GM18498 (cell line): Measurements from ENCODE around the gene BCL7C.
"Not testable (repeated sequence)": the region's sequence is repeated elsewhere in the genome, so short reads cannot be mapped to it uniquely, and the experiment has no call there.

Experiments used
- ATAC-seq: cut with Tn5 transposase; IDR thresholded peaks from one replicate; pipeline ENCODE4 v1.9.1; 2021; ENCODE audit warnings: mild to moderate bottlenecking, moderate library complexity; ENCODE audit not compliant: unreplicated experiment

Gene BCL7C

DNA sequence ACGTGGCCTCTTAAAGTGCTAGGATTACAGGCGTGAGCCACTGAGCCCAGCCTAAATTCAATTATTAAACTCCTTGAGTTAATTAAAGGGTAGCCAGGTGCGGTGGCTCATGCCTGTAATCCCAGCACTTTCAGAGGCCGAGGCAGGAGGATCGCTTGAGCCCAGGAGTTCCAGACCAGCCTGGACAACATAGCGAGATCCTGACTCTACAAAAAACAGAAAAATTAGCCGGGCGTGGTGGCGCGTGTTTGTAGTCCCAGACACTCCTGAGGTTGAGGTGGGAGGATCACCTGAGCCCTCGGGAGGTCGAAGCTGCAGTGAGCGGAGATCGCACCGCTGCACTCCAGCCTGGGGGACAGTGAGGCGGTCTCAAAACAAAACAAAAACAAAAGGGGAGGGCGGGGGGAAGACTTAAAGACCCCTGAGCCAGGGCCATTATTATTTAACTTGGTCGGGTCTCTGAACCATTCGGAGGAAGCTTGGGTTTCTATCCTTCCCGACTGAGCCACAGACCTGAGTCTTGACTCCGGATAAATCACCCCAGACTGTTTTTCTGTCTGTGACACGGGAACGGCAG, 19.5 kb downstream of the BCL7C start:
- no peak for ATAC-seq

DNA sequence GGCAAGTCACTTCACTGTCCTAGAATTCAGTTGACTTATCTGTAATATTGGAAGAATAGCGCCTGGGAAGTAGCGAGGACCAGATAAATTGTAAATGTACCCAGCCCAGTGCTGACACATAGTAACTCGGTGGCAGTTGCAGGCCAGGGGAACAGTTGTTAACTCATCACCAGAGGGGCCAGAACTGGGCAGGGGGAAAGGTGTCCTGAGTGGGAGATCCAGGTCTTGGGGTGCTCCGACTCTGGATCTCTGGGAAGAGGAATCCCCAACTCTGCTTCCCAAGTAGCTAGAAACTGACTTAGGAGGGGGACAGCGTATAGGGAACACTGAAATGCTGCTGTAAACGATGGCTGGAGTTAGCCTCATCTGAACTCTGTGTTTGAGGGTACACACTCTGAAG, 23.0 kb downstream of the BCL7C start:
- no peak for ATAC-seq

- ATAC-seq, result no peak
These were observed 26.1 kb downstream of the BCL7C start for GRCh38 chr16:30867747-30868146.

GRCh38 chr16:30866031-30866430, 27.8 kb downstream of the BCL7C start:
- no peak for ATAC-seq

DNA sequence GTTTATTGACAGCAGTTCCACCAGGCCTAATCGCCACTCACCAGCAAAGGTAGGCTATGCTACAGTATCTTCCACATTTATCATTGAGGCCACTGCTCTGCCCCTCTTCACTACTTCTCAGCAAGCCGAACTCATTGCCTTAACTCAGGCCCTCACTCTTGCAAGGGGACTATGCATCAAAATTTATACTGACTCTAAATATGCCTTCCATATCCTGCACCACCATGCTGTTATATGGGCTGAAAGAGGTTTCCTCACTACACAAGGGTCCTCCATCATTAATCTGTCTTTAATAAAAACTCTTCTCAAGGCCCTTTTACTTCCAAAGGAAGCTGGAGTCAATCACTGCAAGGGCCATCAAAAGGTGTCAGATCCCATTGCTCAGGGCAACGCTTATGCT, 30.7 kb downstream of the BCL7C start:
- not testable (repeated sequence) for ATAC-seq

DNA sequence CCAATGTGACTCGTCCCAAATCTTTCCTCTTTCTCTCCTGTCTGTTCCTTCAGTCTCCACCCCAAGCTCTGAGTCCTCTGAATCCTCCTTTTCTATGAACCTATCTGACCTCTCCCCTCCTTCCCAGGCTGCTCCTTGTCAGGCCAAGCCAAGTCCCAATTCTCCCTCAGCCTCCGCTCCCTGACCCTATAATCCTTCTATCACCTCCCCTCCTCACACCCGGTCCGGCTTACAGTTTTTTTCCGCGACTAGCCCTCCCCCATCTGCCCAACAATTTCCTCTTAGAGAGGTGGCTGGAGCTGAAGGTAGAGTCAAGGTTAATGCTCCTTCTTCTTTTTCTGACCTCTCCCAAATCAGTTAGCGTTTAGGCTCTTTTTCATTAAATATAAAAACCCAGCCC, 33.1 kb downstream of the BCL7C start:
- not testable (repeated sequence) for ATAC-seq

GRCh38 chr16:30858829-30859423, 35.0 kb downstream of the BCL7C start:
- no peak for ATAC-seq

GRCh38 chr16:30858111-30858495, 35.8 kb downstream of the BCL7C start:
- ATAC-seq, result no peak

DNA sequence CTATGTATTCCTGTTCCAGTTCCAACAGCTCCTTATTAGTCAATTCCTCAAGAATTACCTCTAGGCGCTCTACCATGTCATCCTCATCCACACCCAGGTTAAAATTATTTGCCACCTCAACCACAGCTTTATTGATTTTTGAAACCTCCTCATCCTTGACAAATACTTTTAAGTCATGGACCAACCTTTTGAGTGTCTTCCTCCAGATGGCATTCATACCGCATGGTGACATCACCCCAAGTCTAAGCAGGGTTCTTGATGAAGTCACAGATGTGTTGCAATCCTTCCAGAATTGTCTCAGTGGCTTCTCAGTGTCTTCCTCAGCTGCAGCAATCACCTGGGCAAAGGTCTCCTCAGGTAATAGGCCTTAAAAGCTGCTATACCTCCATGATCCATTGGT, 40.1 kb downstream of the BCL7C start:
- no peak for ATAC-seq

DNA sequence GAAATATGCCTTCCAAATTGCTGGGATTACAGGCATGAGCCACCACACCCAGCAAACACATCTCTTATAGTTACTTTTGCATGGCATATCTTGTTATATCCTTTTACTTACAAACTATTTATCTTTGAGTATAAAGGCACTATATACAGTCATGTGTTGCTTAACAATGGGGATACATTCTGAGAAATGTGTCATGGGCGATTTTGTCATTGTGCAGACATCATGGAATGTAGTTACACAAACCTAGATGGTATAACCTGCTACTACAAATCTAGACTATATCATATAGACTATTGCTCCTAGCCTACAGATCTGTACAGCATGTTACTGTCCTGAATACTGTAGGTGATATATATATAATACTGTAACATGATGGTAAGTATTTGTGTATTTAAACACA, 43.6 kb downstream of the BCL7C start:
- no peak for ATAC-seq

DNA sequence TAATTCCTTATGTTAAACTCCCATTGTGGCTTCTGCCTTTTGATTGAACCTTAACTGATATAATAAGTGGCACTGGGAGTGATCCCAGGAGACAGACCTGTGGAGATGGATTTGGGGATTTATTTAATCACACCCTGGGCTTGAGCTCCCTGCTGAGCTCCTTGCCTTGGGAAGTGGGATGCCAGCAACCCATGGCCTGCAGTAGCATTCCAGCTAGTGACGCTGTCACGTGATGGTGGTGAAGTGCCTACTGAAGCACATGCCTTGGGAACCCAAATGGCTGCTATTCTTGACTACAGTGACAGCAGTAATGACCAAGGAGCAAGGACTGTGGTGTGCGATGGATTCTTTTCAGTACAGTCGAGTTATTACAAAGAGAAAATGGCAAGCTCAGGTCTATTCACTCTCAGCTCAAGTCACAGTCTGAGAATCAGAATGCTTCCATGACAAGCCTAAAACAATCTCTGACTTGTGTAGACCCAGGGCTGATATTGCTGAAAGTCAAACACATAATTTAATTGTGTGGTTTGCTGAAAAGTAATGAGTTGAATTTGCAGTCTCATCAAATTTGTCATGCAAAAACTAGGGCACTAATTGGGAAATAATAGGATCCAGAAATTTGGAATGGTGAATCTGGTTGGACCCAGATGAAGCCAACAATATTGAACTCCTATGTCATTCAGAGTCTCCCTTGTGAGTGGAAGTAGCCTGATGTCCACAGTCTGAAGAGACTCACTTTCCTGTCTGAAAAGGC, 47.1 kb downstream of the BCL7C start:
- no peak for ATAC-seq

DNA sequence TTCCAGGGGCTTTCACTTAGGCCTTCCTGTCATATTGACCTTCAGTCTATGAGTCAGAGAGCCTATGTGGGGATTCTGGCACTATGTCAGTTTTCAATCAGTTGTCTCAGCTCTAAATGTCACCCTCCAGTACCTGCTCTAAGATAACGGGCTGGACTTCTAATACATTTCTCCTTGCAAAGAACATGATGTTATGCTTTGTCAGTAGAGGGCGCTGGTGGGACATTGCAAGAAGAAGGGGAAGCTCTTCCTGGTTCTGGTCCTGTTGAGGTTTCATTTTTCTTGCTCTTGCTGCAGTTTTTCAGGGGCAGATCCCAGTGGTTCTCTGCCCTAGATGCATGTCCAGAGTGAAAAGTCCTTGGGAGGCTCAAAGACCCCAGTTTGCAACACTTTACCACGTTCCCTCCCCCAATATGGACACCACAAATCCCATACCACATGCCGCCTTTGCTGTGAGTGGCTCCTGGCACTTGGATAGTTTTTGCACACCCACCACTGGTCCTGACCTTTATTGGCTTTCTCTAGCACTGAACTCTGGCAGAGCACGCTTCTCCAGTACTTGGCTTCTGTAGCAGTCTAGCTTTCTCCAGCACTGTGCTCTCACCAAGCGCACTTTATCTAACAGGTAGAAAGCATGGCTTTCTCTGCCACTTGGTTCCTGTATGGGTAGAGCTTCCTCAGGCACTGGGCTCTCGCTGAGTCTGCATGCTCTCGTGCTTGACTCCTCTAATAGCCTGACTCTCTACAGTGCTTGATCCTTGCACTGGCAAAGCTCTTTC, 49.0 kb downstream of the BCL7C start:
- no peak for ATAC-seq

DNA sequence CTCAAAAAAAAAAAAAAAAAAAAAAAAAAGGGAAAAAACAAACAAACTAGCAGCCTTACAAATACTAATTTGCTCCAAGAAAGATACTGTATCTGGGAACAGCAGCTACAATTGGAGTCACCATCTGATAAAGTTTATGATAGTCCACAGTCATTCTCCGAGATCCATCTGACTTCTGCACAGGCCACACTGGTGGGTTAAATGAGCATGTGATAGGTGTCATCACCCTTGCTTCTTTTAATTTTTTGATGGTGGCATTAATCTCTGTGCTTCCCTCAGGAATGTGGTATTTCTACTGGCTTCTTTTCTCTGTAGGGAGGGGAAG, 49.6 kb downstream of the BCL7C start:
- ATAC-seq, result no peak

DNA sequence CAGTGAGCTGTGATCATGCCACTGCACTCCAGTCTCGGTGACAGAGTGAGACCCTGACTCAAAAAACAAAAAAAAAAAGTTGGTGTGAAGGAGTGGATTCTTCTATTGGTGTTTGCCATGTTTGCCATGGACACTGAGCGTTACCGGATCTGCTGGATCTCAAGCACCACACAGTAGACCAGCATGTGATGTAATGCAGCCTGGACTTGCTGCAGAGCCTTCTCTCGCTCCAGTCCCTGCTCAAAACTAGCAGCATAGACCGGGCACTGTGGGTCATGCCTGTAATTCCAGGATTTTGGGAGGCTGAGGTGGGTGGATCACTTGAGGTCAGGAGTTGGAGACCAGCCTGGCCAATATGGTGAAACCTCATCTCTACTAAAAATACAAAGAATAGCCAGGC, 50.4 kb downstream of the BCL7C start:
- no peak for ATAC-seq

- ATAC-seq, result no peak
These were observed 50.9 kb downstream of the BCL7C start for GRCh38 chr16:30842971-30843370.

- ATAC-seq, result no peak
These were observed 52.5 kb downstream of the BCL7C start for GRCh38 chr16:30841332-30841731.

DNA sequence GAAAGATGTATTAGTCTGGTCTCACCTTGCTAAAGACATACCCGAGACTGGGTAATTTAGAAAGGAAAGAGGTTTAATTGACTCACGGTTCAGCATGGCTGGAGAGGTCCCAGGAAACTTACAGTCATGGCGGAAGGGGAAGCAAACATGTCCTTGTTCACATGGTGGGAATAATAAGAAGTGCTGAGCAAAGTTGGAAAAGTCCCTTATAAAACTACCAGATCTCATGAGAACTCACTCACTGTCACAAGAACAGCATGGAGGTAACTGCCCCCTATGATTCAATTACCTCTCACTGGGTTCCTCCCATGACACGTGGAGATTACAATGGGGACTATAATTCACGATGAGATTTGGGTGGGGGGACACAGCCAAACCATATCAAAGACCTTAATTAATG, 53.3 kb downstream of the BCL7C start:
- ATAC-seq, result no peak

- ATAC-seq, result no peak
These were observed 54.2 kb downstream of the BCL7C start for GRCh38 chr16:30839523-30840227.

GRCh38 chr16:30838876-30839471, 54.9 kb downstream of the BCL7C start:
- ATAC-seq, result no peak

- ATAC-seq, result no peak
These were observed 56.0 kb downstream of the BCL7C start for GRCh38 chr16:30837904-30838303.
